HK-2 (cell line): ENCODE results near the gene GALNT15.

ENCODE experiments used
- DNase-seq: peaks from one replicate; pipeline ENCODE4 v3.0.0-alpha.2; 2018; ENCODE audit not compliant: unreplicated experiment

GALNT15 gene, protein sequence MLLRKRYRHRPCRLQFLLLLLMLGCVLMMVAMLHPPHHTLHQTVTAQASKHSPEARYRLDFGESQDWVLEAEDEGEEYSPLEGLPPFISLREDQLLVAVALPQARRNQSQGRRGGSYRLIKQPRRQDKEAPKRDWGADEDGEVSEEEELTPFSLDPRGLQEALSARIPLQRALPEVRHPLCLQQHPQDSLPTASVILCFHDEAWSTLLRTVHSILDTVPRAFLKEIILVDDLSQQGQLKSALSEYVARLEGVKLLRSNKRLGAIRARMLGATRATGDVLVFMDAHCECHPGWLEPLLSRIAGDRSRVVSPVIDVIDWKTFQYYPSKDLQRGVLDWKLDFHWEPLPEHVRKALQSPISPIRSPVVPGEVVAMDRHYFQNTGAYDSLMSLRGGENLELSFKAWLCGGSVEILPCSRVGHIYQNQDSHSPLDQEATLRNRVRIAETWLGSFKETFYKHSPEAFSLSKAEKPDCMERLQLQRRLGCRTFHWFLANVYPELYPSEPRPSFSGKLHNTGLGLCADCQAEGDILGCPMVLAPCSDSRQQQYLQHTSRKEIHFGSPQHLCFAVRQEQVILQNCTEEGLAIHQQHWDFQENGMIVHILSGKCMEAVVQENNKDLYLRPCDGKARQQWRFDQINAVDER

DNA sequence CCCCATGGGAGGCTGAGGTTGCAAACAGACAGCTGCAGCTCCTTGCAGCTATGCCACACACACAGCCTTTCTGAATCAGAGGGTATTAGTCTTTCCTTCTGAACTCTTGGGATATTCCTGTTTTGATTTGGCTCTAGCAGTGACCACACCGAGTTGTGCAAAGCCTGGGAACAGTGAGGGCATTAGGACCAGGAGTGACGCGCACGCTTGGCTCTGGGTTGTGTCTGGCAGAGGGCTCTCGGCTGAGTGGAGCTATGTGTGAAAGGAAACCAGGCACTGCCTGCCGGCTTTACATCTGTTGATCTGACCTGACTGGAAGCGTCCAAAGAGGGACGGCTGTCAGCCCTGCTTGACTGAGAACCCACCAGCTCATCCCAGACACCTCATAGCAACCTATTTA lies at the start of gene GALNT15:
TSS of gene GALNT15 (plus strand) at position 292 of the 400 bp plus-strand sequence. CDS start 472 bp downstream, outside the sequence.
- DNase-seq: no peak

DNA sequence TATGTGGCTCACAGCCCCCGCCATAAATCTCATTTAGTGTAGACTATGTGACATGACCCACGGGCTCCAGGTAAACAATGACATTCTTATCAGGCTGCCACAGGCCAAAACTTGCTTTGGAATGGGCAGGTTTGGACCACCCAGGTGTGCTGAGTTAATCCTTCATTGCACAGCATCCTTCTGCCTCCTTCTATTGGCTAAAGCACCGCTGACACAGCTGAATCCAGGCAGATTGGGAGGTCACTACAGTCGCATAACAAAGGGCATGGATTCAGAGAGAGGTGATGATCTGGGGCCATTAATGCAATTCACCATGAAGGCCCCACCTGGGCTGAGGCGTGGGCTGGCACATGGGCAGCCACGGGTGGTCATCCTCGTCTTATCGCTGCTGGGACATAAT lies 47.8 kb upstream of the GALNT15 start:
- DNase-seq: no peak

- DNase-seq: no peak
Measured at GRCh38 chr3:16127249-16127648, 47.2 kb upstream of the GALNT15 start.

- DNase-seq: peak; percentile 27
Measured at GRCh38 chr3:16130066-16130465, 44.4 kb upstream of the GALNT15 start.

- no peak for DNase-seq
Measured at GRCh38 chr3:16132190-16132589, 42.3 kb upstream of the GALNT15 start.

DNA sequence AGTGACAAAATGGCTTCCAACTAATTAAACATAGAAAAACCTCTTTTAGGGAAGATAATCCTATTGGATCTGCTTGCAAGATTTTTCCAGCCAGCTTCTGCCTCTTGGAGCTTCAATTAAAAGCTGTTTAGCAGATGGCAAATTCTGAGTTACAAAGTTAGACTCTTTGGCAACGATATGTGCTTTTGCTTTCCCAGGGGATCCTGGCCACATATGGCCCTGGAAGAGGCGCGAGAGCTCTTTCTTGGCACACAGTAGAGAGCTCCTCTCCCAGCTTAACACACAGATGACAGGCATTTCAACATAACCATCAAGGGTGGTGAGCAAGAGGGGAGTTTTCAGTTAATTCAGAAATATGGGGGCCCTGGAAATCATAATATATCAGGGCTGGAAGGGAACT lies 41.6 kb upstream of the GALNT15 start:
- DNase-seq: no peak

- no peak for DNase-seq
Measured at GRCh38 chr3:16134173-16134928, 40.1 kb upstream of the GALNT15 start.

GRCh38 chr3:16136055-16136454 lies 38.4 kb upstream of the GALNT15 start:
- DNase-seq: no peak

- no peak for DNase-seq
Measured at GRCh38 chr3:16137044-16137443, 37.4 kb upstream of the GALNT15 start.

GRCh38 chr3:16137977-16138376 lies 36.5 kb upstream of the GALNT15 start:
- DNase-seq: no peak

DNA sequence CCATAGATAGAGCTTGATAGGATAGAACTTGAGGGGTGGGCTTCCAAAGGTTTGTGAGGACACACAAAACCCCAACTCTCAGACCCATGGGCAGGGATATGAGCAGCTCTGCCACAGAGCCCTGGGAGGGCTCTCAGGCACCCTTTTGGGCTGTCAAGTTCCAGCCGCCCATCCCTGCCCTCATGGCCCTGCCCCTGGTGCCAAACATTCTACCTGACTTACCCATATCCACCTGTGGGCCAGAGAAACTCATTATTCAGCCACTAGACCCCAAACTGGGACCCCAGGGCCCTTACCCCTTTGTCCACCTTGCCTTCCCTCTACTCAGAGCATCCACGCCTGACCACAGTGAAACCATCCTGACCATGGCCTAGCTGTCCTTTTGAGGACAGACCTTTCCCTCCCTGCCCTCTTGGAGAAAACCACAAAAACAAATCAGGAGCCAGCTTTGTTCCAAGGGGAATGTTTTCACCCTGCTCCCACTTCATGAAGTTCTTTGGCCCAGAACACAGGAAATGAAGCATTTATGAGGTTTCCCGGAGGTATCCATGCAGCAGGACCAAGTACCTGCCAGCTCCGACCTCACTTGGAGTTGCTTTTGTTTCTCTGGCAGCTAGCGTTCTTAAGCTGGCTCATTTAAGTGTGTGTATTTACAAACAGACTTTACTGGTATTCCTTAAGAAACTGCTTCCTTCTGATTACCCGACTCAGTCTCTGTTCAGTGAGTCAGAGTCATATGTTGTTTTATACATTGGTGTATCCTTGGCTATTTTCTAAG lies 34.2 kb upstream of the GALNT15 start:
- DNase-seq: no peak

- DNase-seq: no peak
Measured at GRCh38 chr3:16140894-16141285, 33.6 kb upstream of the GALNT15 start.

DNA sequence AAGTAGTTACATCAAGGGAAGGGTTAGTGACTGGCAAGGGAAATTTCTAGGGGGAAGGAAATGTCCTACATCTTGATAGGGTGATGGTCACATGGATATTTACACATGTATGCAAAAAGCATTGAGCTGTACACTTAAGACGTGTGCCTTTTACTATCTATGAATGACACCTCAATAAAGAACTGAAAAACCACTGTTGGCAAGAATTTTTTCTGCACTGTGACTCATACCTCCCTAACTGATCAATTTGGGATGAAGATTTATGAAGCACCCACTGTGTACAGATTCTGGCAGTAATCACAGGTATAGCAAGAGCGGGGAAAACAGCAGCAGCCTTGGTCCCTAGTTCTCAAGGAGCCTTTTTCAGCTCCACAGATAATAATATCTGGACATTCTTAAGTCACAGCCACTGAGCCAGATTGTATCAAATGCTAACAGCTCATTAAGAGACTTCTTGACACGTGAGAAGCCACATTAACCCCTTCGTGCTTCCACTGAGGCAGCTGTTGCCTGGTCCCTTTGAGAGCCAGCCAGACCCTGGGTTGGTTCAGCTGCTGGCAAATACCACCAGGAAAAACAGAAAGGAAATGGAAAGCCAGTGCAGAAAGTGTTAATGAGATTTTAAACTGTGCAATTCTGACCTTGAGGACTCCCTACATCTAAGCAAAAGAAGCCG lies 32.0 kb upstream of the GALNT15 start:
- no peak for DNase-seq

GRCh38 chr3:16143861-16144447 lies 30.5 kb upstream of the GALNT15 start:
- DNase-seq: no peak

GRCh38 chr3:16145176-16145575 lies 29.3 kb upstream of the GALNT15 start:
- no peak for DNase-seq

DNA sequence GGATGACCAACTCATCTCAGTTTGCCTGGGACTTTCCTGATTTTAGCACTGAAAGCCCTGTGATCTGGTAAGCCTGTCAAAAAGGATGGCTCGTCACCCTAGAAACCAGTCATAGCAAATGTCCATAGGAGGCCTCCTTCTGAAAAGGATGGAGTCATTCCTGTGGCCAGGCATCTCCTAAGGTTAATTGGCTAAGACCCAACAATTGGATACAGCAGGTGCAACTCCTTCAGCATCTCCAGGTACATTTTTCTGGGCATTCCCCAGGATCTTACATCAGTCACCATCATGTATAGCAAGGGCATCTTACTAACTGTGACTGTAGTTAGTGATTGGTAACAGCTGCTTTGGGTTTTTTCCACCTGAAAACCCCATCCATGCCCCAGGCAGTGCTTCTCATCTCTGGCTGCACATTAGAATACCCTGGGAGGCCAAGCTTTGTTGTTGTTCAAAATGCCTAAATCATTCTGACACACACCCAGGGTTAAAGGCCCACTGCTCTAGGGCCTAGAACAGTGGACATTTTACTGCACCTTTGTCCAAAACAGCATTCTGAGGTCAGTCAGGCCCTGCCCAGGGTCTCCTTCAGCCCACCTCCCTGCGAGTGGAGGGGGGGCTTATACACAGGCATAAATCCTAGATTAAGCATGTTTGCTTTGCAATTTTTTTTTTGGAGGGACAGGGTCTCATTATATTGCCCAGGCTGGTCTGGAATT lies 28.3 kb upstream of the GALNT15 start:
- DNase-seq: no peak

GRCh38 chr3:16147220-16147994 lies 27.1 kb upstream of the GALNT15 start:
- no peak for DNase-seq

GRCh38 chr3:16148213-16148612 lies 26.3 kb upstream of the GALNT15 start:
- DNase-seq: no peak

GRCh38 chr3:16148783-16149182 lies 25.7 kb upstream of the GALNT15 start:
- DNase-seq: no peak
